NCI-H2171 (cell line): Measurements from ENCODE around the gene BNC1.
"Not testable (repeated sequence)": the region's sequence is repeated elsewhere in the genome, so short reads cannot be mapped to it uniquely, and the experiment has no call there.

Experiments
- DNase-seq: peaks from one replicate; lab custom pipeline; 2025; lab: John Stamatoyannopoulos, UW

BNC1 gene

DNA sequence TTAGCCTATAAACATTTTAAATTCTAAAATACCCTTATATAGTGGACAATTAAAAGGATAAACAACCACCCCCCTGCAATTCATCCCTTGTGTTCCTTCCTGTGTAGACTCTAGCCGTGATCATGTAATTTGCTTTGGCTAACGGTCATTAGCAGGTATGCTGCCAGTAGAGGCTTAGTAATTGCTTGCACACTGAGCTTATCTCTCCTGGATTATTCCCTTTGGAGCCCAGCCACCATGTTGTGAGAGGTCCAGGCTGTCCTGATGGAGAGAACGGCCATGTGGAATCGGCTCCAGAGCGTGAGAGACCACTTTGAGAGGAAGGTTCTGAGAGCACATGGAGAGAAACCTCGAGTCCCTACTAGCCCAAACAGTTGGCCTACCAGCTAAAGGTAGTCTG lies 11.0 kb upstream of the BNC1 start:
- no peak for DNase-seq

DNA sequence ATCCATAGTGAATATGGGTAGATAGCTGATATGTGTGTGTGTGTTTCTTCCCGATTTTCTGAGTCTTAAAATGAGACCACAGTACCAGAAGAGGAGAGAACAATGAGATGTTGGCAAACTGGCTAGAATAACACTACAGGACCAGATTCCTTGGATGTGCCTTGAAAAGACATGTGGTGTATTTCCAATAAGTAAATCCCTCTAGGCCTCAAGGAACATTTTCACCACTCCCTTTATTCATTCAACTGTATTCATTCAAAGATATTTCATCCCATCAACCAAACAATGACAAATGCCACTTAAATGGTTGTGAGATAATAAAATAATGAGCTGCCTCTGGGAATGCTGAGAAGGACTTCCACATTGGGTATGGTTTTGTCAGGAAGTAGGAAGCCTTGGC lies 8.7 kb upstream of the BNC1 start:
- no peak for DNase-seq

DNA sequence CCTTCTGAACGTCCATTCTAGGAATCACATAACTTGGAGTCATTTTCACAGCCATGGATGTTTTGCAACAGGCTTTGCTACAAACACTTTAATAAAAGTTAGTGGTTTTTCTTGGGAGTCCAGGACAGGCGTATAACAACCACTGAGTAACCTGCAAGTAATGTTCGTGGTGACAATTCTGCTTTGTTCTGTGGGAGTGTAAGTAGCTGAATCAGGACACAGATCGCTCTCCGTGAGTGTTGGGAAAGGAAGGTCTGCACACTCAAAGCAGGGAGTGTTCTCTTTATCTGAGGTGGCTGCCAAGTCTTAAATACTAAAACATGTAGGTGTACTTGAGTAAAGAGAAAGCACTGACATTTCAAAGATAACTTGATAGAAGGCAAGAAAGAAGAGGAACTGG lies 7.9 kb upstream of the BNC1 start:
- no peak for DNase-seq

DNA sequence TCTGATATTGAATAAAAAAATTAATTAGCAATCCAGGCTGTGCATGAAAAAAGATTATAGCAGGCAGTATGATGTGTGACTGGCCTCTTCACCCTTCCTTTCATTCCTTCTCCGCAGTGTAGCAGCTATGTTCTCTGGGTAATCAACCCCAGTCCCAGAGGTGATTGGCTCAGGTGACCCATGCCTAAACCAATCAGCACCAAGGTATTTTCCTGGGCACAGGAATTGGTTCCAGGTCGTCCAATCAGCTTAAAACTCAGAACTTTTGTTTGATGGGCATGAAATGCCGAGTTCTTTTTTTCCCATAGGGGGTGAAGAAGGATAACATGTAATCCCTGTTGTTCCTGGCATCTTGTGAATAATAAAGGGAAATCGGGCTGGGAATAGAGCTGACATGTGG lies 5.8 kb upstream of the BNC1 start:
- no peak for DNase-seq

DNA sequence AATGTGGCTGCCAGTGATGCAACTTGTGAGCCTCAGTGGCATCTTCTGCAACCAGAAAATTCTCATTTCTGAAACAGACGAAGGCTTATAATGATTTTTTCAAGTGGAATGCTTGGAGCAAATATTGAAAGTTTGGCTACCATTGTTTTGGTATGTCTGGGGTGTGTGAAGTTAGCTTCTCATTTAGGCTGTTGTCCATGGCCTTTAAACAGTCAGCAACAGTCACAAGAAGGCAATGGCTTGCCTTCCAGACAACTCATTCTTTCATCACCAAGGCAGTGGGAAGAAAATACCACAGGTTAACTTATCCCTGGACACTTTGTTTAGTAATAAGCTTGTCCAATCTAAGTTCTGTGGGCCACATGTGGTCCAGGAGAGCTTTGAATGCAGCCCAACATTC lies 4.7 kb upstream of the BNC1 start:
- no peak for DNase-seq

DNA sequence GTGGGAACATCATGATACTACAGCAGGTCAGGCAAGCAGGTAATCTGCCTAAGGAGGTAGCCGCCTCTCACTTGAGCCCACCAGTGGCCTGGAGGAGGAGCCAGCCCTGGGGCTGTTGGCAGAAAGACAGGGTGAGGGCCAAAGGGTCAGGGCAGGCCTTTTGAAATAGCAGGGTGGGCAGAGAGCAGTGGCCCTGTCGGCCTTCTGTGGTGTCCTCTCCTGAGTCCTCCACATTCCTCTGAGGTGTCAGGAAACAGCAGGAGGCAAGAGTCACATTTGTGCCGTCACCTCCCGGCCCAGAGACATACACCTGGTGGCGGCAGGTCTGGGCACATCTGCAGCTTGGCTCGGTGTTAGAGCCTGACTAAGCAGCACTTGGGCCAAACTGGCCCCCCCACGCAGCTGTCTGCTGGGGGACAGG lies 3.9 kb upstream of the BNC1 start:
- DNase-seq, result no peak

DNA sequence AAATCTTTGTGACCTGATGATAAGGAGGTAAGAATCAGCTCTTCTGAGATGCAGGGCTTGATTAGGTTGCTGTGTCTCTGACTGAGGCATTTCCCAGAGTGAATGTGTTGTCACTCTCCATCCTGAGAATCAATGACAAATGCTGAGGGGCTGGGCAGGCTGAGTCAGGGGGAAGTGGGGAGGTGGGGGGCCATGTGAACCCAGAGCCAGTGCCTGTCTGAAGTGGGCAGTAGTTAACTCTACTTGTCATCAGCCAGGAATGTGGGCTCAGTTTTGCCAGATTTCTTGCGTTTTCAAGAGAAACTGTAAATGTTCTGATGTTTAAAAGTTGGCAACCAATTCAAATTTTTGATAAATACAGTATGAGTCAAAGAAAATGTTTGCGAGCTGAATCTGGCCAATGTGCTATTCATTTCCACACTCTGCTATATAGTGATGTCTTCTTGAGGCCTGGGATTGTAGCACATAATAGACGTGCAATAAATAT lies 3.1 kb upstream of the BNC1 start:
- DNase-seq, result no peak

DNA sequence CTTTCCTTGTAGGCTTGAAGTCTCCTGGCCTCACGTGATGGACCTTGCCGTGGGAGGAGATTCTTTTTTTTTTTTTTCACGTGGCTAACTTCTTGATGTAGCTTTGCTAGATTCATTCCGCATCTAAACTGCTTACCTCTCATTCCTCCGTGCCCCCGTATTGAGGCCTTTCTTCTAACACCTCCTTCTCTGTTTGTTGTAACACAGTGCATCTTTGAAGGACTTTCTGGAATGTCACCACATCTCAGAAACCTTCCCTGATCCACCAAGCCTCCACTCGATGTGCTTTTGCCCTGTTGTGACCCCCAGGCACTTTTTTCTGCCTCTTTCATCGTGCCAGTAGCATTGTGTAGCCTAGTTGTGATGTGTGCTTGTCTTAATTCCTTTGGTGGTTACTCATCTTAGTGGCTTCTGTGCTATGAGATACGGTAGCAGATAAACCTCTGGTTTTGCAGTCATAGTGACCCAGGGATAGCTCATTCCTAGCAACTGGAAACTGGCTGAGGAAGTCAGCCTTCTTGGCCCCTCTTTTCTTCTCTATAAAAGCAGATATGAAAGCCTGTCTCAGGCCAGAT lies 1.6 kb upstream of the BNC1 start:
- DNase-seq, result no peak

DNA sequence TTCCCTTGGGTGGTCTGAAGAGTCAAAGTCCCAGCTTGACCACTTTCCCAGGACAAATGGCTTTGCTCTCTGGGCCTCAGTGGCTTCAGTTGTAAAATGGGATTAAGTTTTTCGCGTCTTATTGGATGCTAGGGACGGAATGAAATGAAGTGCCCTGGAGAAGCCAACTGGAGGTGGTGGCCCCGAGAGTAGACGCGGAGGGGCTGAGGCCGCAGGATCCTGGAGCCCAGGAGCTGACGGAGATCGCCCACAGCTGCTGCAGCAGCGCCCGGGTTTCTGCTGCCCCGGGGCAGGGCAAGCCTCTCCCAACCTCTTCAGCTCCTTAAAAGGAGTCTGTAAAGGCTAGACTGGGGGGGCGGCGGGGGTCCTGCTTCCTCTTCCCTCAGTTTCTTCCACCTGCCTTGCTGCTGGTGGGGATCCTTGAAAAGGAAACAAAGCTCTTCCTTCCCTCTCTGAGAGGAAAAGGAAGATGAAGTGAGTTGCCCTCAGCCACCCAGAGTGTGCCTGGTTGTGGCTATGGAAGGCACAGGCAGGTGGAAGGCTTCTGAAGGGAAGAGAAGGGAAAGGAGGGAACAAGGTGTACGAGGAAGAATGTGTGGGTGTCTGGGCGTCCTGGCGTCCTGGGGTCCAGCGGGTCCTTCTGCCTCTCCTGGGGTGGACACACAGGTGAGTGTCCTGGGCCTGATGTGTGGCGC lies 967 bp upstream of the BNC1 start:
- no peak for DNase-seq

DNA sequence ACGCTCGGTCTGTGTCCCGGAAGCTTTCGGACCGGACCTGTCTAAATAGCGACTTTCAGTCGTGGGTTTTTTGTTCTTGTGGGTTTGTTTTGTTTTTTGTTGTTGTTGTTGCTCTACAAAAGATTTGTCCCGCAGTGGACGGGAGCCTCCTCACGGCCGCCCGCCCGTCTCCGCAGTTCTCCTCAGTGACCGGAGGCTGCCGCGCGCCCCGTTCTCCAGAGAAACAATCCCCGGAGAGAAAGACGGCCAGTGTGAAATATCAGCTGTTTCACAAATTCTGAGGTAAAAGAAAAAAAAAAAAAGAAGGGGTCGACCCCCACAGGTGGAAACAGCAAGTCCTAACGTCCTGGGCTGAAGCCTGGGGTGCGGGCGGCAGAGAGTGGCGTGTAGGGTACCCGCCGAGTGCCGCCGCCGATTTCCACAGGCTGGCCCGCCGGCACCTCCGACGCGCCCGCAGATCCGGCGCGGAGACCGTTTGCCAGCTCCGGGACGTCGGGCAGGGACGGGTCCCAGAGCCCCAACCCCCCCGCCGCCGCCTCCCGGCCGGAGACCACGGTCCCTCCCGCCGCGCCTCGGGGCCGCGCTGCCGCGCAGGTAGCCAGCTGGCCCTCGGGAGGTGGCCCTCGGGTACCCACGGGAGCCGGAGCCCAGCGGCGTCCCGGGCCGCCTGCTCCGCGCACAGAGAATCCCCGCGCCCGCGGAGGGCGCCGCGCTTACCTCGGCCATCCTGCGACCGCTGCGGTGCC lies 478 bp downstream of the BNC1 start:
- no peak for DNase-seq

DNA sequence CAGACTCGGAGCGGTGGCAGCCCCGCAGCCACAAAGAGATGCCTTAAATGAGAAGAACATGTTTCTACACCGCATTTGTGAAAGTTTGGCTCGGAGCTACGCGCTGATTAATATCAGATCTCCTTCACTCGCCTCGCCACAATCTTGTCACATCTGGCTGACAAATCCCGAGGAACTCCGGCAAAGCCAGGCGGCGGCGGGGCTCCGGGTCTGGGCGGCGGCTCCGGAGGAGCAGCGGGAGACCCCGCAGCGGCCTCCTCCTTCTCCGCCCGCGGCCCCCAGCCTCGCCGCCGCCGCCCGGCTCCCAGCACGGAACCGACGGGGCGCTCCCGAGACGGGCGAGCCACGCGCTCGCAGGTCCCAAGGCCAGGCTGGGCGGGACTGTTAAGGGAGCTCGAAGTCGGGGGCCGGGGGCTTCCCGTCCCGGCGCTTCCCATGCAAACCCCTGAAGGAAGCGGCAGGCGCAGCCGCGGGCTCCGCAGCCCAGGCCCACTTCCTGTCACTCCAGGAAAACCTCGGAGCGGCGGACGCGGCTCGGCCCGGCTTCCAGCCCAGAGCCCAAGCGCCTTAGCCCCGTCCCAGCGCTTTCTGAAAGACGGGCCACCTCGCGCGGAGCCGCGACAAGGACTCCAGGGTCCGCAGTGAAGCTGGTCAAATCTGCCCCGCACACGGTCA lies 1.2 kb downstream of the BNC1 start:
- no peak for DNase-seq

DNA sequence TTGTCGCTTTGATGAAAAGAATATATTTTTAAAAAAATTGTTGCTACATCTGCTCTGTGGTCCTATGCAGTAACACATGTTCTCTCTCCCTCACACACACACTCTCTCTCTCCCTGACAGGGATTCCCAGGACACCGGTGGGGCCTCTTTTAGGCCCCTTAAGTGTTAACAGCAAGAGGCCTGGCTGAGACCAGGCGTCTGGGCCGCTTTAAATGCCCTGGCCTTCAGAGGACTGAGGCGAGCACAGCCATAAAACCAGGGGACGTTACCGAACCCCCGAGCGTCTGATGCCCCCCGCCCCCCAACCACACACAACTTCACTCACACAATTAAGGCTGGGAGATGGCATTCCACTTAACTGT lies 1.7 kb downstream of the BNC1 start:
- DNase-seq, result no peak

DNA sequence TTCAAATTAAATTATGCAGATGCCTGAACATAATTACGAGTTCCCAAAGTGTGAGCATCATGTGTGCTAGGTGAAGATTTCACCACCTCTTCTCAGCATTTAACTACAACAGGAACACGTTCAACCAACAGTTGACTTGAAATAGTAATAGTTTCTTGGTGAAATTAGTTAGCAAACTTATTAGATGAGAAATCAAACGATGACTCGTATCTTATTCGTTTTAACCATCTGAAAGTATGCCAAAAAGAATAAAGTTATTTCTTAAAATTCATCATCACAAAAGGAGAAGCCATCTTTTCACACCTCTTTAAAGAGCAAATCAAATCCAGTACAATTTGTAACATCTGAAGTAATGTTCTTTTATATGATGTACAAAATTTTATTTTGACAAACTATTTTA lies 2.3 kb downstream of the BNC1 start:
- DNase-seq, result no peak

DNA sequence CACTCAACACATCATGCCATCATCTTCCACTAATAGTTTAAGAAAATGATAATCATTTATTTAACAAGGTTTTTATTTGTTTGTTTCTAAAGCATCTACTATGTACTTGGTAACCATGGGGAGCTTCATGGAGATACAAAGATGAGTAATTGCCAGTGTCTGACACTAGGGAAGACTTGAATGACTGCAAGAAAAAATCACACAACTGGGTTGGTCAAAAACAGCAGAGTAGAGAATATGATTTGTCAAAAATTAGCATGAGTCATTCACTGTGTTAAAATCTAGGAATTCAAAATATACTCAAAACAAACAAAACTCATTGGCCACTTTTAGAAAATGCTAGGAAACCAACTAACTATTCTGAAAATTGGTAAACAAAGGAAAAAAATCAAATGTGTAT lies 6.3 kb downstream of the BNC1 start:
- no peak for DNase-seq

DNA sequence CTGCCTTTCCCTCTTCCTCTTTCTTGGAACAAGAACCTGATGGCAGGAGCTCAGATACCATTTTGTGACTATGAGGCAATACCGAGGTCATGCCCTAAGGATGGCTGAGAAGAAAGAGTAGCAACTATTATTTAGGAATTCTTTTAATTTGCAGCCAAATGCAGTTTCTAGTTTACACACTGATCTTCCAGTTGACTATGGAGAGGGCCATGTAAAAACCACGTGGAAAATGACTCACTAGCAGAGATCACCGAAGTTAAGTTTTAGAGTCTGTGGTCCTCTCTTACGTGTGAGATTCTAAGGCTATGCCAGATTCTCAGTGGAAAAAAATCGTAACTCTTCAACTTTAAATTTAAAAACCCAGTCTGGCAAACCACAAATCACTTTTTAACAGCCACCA lies 7.8 kb downstream of the BNC1 start:
- no peak for DNase-seq

DNA sequence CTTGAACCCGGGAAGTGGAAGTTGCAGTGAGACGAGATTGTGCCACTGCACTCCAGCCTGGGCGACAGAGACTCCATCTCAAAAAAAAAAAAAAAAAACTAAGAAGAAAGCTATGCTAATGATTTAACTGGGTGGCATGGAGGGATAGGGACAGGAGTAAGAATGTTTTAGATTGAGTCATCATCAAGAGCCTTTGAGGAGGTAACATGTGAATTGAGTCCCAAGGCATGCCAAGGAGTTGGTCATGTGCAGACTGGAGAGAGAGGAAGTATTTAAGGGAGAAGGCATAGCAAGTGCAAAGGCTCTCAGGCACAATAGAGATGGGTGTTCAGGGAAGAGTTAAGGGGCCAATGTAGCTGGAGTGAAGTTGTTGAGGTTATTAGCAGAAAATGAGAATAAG lies 9.1 kb downstream of the BNC1 start:
- DNase-seq, result no peak

DNA sequence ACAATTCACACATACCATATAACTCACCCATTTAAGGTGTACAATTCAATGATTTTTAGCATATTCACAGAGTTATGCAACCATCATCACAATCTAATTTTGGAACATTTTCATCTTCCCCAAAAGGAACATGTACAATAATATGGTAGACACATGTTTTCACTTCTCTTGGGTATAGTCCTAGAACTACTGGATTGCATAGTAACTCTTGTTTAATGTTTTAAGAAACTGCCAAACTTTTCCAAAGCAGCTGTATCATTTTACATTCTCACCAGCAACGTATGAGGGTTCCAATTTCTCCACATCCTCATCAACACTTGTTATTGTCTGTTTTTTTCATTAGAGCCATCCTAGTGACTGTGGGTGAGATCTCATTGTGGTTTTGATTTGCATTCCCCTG lies 14.3 kb downstream of the BNC1 start:
- no peak for DNase-seq

DNA sequence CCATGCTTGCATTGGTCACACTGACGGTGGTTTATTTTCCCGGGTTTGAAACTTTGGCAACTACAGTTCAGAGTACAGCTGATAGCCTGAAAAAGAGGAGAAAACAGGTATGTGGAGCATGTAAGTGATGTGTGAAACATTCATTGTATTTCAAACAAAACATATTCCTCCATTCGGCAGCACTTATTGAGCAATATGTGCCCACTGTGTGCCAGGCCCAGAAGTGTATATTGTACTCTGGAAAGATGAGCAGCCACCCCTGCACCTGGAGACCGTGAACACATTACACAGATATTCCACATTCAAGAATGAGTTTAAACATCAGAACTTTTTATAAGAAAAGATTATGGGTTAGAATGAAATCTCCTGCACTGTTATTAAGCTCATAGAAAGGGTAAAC lies 16.3 kb downstream of the BNC1 start:
- no peak for DNase-seq

DNA sequence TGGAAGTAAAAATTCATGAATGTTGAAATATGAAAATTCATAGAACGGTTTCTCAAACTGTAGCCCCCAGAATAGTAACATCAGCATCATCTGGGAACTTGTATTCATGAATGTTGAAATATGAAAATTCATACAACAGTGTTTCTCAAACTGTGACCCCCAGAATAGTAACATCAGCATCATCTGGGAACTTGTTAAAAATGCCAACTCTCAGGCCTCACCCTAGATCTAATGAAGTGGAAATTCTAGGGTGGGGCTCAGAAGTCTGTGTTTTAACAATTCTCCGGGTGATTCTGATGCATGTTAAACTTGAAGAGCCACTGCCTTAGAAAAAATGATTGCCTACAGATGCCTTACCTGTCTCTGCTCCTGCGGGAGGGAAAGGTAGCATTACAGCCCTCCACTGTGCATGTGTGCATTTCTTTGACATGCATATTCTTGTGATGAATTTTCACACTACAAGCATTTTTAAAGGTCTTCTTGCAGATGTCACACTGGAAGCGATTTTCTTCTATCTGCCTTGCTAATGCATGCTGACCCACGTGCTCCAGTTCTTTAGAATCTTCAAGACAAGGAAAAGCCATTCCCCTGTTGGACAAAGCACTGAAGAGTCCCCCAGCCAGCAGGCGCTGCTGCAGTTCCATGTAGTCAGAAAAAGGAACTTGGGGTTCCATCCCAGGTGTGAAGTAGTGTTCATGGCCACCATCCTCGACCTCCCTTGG lies 21.7 kb downstream of the BNC1 start:
- no peak for DNase-seq

DNA sequence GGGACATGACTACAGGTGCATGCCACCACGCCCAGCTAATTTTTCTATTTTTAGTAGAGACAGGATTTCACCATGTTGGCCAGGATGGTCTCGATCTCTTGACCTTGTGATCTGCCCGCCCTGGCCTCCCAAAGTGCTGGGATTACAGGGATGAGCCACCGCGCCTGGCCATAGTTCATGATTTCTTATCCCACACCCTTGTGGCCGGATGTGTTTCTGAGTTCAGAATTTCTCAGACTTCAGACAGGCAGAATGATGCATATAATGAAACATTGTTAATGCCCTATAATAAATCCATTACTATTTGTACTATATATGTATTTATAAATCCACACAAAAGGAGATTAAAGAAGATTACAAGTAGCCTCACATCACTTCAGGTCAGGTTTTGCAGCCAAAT lies 22.3 kb downstream of the BNC1 start:
- not testable (repeated sequence) for DNase-seq

DNA sequence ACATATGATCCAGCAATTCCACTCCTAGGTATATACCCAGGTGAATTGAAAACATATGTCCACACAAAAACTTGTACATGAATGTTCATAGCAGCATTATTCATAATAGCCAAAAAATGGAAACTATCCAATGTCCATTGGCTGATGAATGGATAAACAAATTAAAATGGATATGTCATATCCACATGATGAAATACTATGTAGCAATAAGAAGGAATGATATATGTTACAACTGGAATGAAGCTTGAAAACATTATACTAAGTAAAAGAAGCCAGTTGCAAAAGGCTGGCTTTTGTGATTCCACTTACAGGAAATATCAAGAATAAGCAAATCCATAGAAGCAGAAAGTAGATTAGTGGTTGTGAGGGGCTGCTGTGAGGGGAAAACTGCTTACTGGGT lies 33.7 kb downstream of the BNC1 start:
- DNase-seq, result no peak

DNA sequence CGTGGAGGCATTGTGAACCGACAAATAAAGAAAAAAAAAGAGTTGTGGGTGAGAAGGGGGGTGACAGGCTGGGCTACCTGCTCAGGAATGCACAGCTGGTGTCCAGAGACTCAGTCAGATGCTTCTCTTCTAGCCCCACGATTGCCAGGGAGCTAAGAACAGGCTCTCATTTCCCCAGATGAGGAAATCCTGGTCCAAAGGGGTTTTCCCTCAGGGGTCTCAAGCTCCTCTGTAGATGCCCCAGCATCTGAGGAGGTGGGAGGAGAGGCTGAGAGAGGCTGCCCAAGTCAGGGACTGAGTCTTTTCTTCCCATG lies 35.5 kb downstream of the BNC1 start:
- no peak for DNase-seq
